Neural progenitor cell (in vitro differentiated cells): ENCODE measurements around the gene ITSN1. TPM values are rescaled to one million over a fixed set of nuclear protein-coding genes. Genes with fewer than 3 reads are reported as not detected.

Experiments used
- DNase-seq: peaks from one replicate; pipeline ENCODE4 v3.0.0-alpha.2; 2016; ENCODE audit warnings: low spot score
- H2AFZ ChIP-seq: fragments of 200-600 bp; sonication (generic); replicated peaks from 2 replicates; pipeline ENCODE4 v1.6.1; 2016; ENCODE audit warnings: antibody characterized with exemption
- H3F3A ChIP-seq: fragments of 200-600 bp; sonication (generic); 2 replicates; pipeline ENCODE4 v1.6.1; 2016; ENCODE audit warnings: antibody characterized with exemption, low read depth
- H3K27ac ChIP-seq: fragments of 200-600 bp; sonication (generic); 2 replicates; pipeline ENCODE4 v1.5.1; 2016; ENCODE audit warnings: mild to moderate bottlenecking
- H3K27me3 ChIP-seq: fragments of 200-600 bp; sonication (generic); 2 replicates; pipeline ENCODE4 v1.6.1; 2016; ENCODE audit warnings: mild to moderate bottlenecking, moderate library complexity
- H3K36me3 ChIP-seq: fragments of 200-600 bp; sonication (generic); 2 replicates; pipeline ENCODE4 v1.5.1; 2016
- H3K4me1 ChIP-seq: fragments of 200-600 bp; sonication (generic); 2 replicates; pipeline ENCODE4 v1.6.1; 2016; ENCODE audit warnings: mixed run types
- H3K4me2 ChIP-seq: fragments of 200-600 bp; sonication (generic); 2 replicates; pipeline ENCODE4 v1.6.1; 2016
- H3K4me3 ChIP-seq: fragments of 200-600 bp; sonication (generic); 2 replicates; pipeline ENCODE4 v1.5.1; 2016
- H3K79me2 ChIP-seq: fragments of 200-600 bp; sonication (generic); 2 replicates; pipeline ENCODE4 v1.6.1; 2016; ENCODE audit warnings: low read depth
- H3K9ac ChIP-seq: fragments of 200-600 bp; sonication (generic); 2 replicates; pipeline ENCODE4 v1.6.1; 2016
- H3K9me3 ChIP-seq: fragments of 200-600 bp; sonication (generic); 2 replicates; pipeline ENCODE4 v1.5.1; 2016; ENCODE audit warnings: low read depth
- H4K20me1 ChIP-seq: fragments of 200-600 bp; sonication (generic); 2 replicates; pipeline ENCODE4 v1.6.1; 2016; ENCODE audit warnings: low read depth
- H3K27ac Mint-ChIP-seq: 3 replicates; pipeline ENCODE4 v1.8.0; 2021; ENCODE audit warnings: mixed read lengths
- H3K27me3 Mint-ChIP-seq: 2 replicates; pipeline ENCODE4 v1.8.0; 2022; ENCODE audit warnings: low read depth, mild to moderate bottlenecking, inconsistent platforms, moderate library complexity, mixed read lengths; ENCODE audit not compliant: insufficient read depth
- H3K36me3 Mint-ChIP-seq: 3 replicates; pipeline ENCODE4 v1.8.0; 2021; ENCODE audit warnings: mixed read lengths
- H3K4me1 Mint-ChIP-seq: 3 replicates; pipeline ENCODE4 v1.8.0; 2021; ENCODE audit warnings: mixed read lengths
- H3K4me3 Mint-ChIP-seq: 3 replicates; pipeline ENCODE4 v1.8.0; 2021; ENCODE audit warnings: mild to moderate bottlenecking, moderate library complexity, mixed read lengths
- H3K9me3 Mint-ChIP-seq: 3 replicates; pipeline ENCODE4 v1.8.0; 2020; ENCODE audit warnings: mixed read lengths
- EZH2 ChIP-seq: fragments of 200-600 bp; sonication (generic); IDR thresholded peaks from 2 replicates; pipeline ENCODE4 v1.6.1; 2017; ENCODE audit warnings: antibody characterized with exemption, mild to moderate bottlenecking, moderate library complexity
- EZH2phosphoT487 ChIP-seq: fragments of 200-600 bp; sonication (generic); IDR thresholded peaks from 2 replicates; pipeline ENCODE4 v1.6.1; 2017; ENCODE audit warnings: antibody characterized with exemption
- total RNA-seq: library from RNA; depleted of rRNA; stranded (reverse); fragments of >200 nt; gene quantifications from 2 replicates; pipeline ENCODE4 v1.2.3, GENCODE V29; 2015; ENCODE audit warnings: low replicate concordance
- TF ChIP-seq, protein P1 (sequence below): fragments of 200-600 bp; sonication (generic); IDR thresholded peaks from 2 replicates; pipeline ENCODE4 v1.5.1; 2017; ENCODE audit warnings: antibody characterized with exemption, mild to moderate bottlenecking

ITSN1 gene
- total RNA-seq, 1 donor from 2014 or later, result 136 TPM

DNA sequence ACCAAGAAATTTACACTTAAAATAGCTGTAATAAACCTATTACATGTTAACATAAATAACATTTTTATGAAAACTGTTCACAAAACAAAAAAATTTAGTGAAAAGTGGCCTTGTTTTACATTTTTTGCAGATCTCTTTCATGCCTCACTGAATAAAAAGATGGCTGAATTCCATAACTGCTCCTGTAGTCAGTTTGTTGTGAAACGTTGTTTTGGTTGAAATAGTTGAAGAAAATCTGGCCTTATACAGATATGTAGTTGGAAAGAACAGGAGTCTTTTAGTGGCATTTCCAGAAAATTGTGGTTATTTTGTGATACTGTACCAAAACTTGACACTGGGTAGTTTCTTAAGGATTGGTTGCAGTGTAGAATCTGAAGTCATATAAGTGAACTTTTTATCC lies 18.1 kb downstream of the ITSN1 start:
- no peak overlapping the region for H3K9ac ChIP-seq
- H2AFZ ChIP-seq, result no peak overlapping the region
- no peak overlapping the region for H3K4me3 ChIP-seq
- TF ChIP-seq EZH2phosphoT487 (no peak), EZH2 (no peak)
- TF ChIP-seq, protein P1, sequence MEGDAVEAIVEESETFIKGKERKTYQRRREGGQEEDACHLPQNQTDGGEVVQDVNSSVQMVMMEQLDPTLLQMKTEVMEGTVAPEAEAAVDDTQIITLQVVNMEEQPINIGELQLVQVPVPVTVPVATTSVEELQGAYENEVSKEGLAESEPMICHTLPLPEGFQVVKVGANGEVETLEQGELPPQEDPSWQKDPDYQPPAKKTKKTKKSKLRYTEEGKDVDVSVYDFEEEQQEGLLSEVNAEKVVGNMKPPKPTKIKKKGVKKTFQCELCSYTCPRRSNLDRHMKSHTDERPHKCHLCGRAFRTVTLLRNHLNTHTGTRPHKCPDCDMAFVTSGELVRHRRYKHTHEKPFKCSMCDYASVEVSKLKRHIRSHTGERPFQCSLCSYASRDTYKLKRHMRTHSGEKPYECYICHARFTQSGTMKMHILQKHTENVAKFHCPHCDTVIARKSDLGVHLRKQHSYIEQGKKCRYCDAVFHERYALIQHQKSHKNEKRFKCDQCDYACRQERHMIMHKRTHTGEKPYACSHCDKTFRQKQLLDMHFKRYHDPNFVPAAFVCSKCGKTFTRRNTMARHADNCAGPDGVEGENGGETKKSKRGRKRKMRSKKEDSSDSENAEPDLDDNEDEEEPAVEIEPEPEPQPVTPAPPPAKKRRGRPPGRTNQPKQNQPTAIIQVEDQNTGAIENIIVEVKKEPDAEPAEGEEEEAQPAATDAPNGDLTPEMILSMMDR, result no peak
- Mint-ChIP-seq H3K9me3 (peaks cover 48% of the 10 kb centered on the region), H3K36me3 (peaks cover 55% of the 10 kb centered on the region), H3K27ac (no peak overlapping the region), H3K27me3 (peaks cover 4% of the 10 kb centered on the region), H3K4me1 (peaks cover 11% of the 10 kb centered on the region), H3K4me3 (no peak overlapping the region)
- no peaks in the 10 kb centered on the region for H3K9me3 ChIP-seq
- peaks cover 66% of the 10 kb centered on the region for H4K20me1 ChIP-seq
- DNase-seq, result no peak
- H3F3A ChIP-seq, result no peaks in the 10 kb centered on the region
- H3K27ac ChIP-seq, result no peak overlapping the region
- H3K36me3 ChIP-seq, result no peaks in the 10 kb centered on the region
- no peaks in the 10 kb centered on the region for H3K4me1 ChIP-seq
- peaks cover 100% of the 10 kb centered on the region for H3K79me2 ChIP-seq
- no peaks in the 10 kb centered on the region for H3K27me3 ChIP-seq
- H3K4me2 ChIP-seq, result no peak overlapping the region

DNA sequence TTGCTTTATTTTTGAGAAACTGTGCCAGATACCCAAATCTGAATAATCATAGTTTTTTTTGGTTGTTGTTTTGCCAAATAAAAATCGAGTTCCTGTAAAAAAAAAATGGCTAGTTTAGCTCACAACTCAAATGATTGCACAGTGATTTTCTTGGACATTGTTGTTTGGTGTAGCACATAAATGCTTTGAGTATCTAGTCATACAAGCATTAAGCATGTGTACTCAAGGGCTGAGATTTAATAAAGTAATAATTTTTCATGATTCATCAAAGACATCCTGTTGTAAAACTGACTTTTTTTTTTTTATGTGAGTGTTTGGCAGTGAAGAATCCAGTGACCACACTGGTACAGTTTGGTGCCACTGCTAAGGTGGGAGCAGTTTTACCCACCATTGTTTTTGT lies 18.8 kb downstream of the ITSN1 start:
- Mint-ChIP-seq H3K27ac (no peak overlapping the region), H3K27me3 (peaks cover 4% of the 10 kb centered on the region), H3K4me1 (peaks cover 5% of the 10 kb centered on the region), H3K4me3 (no peak overlapping the region), H3K9me3 (peaks cover 45% of the 10 kb centered on the region), H3K36me3 (peaks cover 51% of the 10 kb centered on the region)
- Histone ChIP-seq H3K9me3 (no peaks in the 10 kb centered on the region), H2AFZ (no peak overlapping the region), H3K27ac (no peak overlapping the region), H3K4me1 (no peaks in the 10 kb centered on the region), H3K9ac (no peak overlapping the region), H3K4me2 (no peak overlapping the region), H3K79me2 (peaks cover 100% of the 10 kb centered on the region), H4K20me1 (peaks cover 66% of the 10 kb centered on the region), H3K4me3 (no peak overlapping the region), H3F3A (no peaks in the 10 kb centered on the region), H3K27me3 (no peaks in the 10 kb centered on the region), H3K36me3 (no peaks in the 10 kb centered on the region)
- DNase-seq, result no peak
- TF ChIP-seq EZH2 (no peak), EZH2phosphoT487 (no peak)
- TF ChIP-seq, protein P1, result no peak

DNA sequence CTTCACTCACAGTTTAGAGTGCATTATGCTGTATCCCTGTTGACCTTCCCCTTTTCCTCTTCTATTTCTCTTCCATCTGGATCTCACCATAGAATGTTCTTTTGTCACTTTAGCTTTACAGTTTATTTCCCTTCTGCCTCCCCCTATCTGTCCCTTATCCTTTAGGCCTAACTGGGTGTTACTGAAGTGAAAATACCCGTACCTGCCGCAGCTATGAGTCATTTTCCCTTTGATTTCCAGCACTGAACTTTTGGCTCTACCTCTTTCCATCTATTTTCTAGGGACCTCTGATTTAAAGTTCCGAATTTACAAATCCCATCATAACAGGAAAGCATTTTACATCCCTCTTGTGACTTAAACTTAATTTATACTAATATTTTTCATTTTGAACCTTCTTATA lies 19.7 kb downstream of the ITSN1 start:
- Histone ChIP-seq H3K4me1 (no peaks in the 10 kb centered on the region), H3K4me2 (no peak overlapping the region), H3K4me3 (no peak overlapping the region), H3K79me2 (peaks cover 100% of the 10 kb centered on the region), H3K9me3 (no peaks in the 10 kb centered on the region), H3F3A (no peaks in the 10 kb centered on the region), H4K20me1 (peaks cover 66% of the 10 kb centered on the region), H3K27ac (no peak overlapping the region), H3K36me3 (no peaks in the 10 kb centered on the region), H3K27me3 (no peaks in the 10 kb centered on the region), H2AFZ (no peak overlapping the region), H3K9ac (no peak overlapping the region)
- TF ChIP-seq EZH2phosphoT487 (no peak), EZH2 (no peak)
- TF ChIP-seq, protein P1, result no peak
- DNase-seq, result no peak
- H3K27ac Mint-ChIP-seq, result no peak overlapping the region
- no peak overlapping the region for H3K4me3 Mint-ChIP-seq
- H3K9me3 Mint-ChIP-seq, result peaks cover 45% of the 10 kb centered on the region
- peaks cover 4% of the 10 kb centered on the region for H3K27me3 Mint-ChIP-seq
- H3K36me3 Mint-ChIP-seq, result peaks cover 51% of the 10 kb centered on the region
- H3K4me1 Mint-ChIP-seq, result peaks cover 4% of the 10 kb centered on the region
